T follicular helper cell (primary cell): ENCODE results near the gene AURKAIP1.

Experiments used
- DNase-seq: peaks from one replicate; pipeline ENCODE4 v3.0.0-alpha.2; 2020; ENCODE audit warnings: low read depth

The AURKAIP1 gene

GRCh38 chr1:1347663-1348419 lies 27.2 kb downstream of the AURKAIP1 start:
- DNase-seq, result no peak

GRCh38 chr1:1347026-1347595 lies 27.9 kb downstream of the AURKAIP1 start:
- DNase-seq, result no peak

DNA sequence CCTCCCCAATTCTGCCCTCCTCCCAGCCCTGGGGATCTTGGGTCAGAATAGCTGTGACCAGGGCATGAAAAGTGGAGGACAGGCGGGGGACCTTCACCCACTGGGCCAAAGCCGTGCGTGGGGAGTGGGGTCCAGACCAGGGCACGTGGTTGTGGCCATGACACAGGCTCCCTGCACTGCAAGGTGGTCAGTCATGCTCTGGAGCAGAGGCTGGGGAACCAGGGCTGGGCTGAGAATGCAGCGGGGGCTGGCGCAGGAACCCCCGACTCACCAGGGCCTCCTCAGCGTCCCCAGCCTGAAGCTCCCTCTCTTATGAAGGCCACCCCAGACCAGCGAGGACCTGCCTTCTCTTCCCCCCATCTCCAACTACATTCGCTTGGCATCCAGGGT lies 28.5 kb downstream of the AURKAIP1 start:
- no peak for DNase-seq

DNA sequence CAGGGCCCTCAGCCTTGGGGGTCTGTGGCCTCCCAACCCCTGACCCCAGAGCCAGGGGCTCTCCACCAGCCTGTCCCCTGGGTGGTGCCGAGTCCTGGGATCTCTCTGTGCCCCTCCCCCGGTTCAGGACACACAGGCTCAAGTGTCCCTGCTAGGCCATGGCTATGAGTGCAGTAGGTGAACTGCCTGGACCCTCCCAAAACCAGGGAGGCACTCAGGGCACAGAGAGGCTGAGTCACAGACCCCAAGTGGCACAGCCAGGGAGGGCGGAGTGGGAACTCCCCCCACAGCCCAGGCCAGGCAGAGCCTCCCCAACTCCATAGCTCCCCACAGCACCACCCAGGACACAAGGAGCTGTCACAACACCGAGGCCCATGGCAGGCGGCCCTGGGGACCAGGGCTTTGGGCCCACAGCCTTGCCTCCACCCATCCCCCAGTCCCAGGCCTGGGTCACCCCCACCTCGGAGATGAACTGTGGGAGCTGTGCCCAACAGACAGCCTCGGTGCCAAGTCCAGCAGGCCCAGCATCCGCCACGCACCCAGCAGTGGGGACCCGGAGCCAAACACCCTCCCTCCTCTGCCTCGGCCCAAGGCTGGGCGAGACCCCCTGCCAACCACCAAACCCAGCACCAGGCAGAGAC lies 29.0 kb downstream of the AURKAIP1 start:
- DNase-seq, result no peak

DNA sequence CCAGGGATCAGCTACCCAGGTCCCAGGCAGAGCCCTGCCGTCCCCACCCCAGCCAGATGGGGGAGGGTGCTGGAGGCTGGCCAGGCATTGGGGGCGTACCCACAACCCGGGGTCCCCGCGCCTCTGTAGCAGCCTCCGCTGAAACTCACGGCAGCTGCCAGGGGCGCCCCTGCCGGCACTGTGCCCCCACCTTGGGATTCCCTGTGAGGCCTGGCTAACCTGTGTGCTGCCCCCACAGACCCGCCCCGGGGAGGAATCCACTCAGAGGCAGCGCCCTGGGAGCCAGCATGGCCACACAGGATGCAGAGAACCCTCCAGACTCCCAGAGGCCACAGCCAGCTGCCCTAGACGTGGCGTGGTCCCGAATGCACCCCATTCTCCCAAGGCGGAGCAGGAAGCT lies 29.6 kb downstream of the AURKAIP1 start:
- no peak for DNase-seq

DNA sequence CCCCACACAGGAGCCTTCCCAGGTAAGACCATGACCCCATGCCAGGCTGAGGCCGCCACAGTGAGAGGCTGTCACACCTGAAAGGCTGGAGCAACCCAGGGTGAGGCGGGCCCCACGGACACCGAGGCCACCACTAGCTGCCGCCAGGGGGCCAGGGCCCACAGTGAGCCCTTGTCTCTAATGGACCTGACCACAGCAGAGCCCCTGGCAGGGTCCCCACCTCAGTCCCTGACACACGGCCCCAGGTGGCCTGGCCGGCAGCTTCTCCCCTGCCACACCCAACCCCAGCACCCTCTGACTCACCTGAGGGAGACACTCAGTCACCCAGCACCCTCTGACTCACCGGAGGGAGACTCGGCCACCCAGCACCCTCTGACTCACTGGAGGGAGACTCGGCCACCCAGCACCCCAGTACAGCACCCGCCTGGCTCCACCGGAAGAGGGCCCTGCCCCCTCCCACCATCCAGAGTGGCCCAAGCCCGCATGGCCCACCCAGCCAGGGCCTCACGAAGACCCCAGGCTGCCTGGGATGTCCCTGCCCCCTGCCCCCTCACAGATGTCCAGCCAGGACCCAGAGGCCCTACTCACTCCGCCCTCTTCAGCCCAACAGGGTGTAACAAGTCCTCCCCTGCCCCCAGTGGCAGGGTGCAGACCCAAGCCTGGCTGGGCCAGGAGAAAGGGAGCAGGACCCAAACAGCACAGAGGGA lies 30.2 kb downstream of the AURKAIP1 start:
- DNase-seq, result no peak

DNA sequence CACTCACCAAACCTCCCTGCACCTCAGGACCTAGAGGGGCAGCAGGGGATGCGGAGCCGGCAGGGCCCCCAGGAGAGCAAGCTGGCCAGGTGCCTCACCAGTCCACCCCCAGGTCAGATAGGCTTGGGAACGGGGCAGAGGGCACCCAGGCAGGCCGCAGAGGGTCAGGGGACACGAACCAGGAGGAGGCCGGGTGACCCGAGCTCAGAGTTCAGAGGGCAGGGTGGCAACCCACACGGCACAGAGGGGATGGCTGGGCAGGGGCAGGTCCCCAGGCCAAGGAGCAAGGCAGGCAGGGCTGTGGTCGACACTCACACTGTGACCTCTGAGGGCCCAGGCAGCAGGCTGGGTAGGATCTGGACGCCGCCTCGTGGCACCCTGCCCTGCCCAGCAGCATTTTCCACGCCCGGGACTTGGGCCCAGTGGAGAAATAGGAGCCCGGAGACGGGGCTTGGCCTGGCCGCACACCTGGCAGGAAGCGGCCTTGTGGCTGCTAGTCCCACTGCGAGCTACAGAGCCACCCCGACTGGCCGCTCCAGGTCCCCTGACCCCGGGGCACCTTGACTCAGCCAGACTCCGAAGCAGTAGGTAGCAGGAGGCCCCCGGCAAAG lies 31.1 kb downstream of the AURKAIP1 start:
- DNase-seq, result no peak

DNA sequence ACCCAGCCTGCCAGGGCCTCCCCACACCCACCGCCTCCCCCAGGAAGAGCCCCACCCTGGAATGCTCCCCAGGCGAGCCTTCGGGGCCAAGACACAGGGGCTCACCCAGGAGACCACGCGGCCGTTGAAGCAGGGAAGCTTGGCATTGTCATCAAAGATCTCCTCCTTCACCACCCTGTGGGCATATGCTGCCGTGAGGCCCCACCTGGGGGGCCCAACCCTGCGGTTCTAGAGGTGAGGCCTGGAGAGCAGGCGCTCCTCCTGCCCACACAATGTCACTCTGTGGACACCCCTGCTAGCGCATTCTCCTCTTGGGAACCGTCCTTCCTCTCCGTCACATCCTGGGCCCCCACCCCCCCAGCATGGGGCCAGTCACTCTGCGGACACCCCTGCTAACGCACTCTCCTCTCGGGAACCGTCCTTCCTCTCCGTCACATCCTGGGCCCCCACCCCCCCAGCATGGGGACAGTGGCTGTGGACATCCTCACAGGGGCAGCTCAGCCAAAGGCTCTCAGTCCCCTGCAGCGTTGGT lies 32.4 kb downstream of the AURKAIP1 start:
- DNase-seq, result no peak

GRCh38 chr1:1342061-1342562 lies 32.9 kb downstream of the AURKAIP1 start:
- DNase-seq, result no peak

GRCh38 chr1:1341549-1342021 lies 33.4 kb downstream of the AURKAIP1 start:
- no peak for DNase-seq

- no peak for DNase-seq
Observed at GRCh38 chr1:1340791-1341548, 34.0 kb downstream of the AURKAIP1 start.

DNA sequence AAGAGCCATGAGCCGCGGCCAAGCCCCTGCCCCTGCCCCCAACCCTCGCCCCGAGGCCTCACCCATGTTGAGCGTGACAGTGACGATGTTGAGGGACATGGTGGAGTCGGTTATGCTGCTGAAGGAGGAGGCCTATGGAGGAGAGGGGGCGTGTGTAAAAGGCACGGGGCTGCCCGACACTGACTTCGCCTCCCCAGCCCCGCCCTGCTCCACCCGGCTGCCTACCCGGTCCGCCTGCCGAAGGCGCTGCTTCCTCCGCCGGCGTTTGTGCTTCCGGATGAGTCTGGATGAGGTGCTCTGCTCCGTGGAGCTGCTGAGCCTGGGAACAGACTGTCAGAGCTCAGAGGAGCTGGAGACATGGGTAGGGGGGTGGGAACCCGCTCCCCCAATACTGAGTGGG lies 34.8 kb downstream of the AURKAIP1 start:
- DNase-seq, result no peak

DNA sequence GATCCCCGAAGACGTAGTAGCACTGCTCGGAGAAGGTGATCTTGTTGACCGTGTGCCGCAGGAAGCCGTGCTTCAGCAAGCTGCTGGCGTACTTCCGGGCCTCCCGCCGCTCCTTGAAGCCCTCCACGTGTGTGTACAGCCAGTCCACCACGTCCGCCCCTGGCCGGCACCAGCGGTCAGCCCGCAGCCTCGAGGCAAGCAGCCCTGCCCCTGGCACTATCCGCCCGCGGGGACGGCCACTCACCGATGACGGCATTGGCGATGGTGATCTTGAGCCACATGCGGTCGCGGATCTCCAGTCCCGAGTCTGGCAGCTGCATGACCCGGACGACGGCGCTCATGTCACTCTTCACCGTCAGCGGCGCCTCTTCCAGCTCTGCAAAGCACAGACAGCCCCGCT lies 36.7 kb downstream of the AURKAIP1 start:
- DNase-seq, result no peak

DNA sequence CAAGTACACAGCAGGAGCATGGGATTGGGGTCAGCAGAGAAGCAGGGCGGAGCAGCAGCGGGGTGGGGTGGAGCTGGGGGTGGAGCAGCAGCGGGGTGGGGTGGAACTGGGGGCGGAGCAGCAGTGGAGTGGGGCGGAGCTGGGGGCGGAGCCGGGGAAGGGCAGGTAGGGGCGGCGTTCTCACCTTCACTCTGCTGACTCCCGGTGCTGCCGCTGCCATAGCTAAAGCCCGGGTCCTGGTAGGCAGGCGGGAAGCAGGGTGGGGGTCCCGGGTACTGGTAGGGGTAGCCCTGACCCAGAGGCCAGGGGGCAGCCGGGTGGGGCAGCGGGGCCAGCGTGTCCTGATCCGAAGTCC lies 37.2 kb downstream of the AURKAIP1 start:
- DNase-seq, result peak; percentile 20

- no peak for DNase-seq
Observed at GRCh38 chr1:1336931-1337792, 37.8 kb downstream of the AURKAIP1 start.

GRCh38 chr1:1336446-1336845 lies 38.6 kb downstream of the AURKAIP1 start:
- DNase-seq, result no peak

- DNase-seq, result no peak
Observed at GRCh38 chr1:1335792-1336248, 39.2 kb downstream of the AURKAIP1 start.

GRCh38 chr1:1335283-1335682 lies 39.7 kb downstream of the AURKAIP1 start:
- DNase-seq, result no peak

GRCh38 chr1:1334835-1335234 lies 40.2 kb downstream of the AURKAIP1 start:
- no peak for DNase-seq
